ENCODE measurements around the gene SNIP1. TPM values are rescaled to one million over a fixed set of nuclear protein-coding genes. Genes with fewer than 3 reads are reported as not detected.
"Not testable (repeated sequence)": the region's sequence is repeated elsewhere in the genome, so short reads cannot be mapped to it uniquely, and the experiment has no call there.

SNIP1 gene
- total and polyA plus RNA-seq, 2 experiments from 2014 or later, result 7.0 to 11.4 TPM

- no peak overlapping the region for H3K27ac ChIP-seq (ENCODE audit: low read depth)
- Mint-ChIP-seq H3K9me3 (no peaks in the 10 kb centered on the region), H3K27me3 (ENCODE audit: insufficient read depth, low read depth, poor library complexity) (peaks cover 3% of the 10 kb centered on the region), H3K4me3 (no peak overlapping the region), H3K4me1 (no peaks in the 10 kb centered on the region), H3K36me3 (ENCODE audit: low read depth) (peaks cover 59% of the 10 kb centered on the region), H3K27ac (no peak overlapping the region)
- TF ChIP-seq, protein P1, sequence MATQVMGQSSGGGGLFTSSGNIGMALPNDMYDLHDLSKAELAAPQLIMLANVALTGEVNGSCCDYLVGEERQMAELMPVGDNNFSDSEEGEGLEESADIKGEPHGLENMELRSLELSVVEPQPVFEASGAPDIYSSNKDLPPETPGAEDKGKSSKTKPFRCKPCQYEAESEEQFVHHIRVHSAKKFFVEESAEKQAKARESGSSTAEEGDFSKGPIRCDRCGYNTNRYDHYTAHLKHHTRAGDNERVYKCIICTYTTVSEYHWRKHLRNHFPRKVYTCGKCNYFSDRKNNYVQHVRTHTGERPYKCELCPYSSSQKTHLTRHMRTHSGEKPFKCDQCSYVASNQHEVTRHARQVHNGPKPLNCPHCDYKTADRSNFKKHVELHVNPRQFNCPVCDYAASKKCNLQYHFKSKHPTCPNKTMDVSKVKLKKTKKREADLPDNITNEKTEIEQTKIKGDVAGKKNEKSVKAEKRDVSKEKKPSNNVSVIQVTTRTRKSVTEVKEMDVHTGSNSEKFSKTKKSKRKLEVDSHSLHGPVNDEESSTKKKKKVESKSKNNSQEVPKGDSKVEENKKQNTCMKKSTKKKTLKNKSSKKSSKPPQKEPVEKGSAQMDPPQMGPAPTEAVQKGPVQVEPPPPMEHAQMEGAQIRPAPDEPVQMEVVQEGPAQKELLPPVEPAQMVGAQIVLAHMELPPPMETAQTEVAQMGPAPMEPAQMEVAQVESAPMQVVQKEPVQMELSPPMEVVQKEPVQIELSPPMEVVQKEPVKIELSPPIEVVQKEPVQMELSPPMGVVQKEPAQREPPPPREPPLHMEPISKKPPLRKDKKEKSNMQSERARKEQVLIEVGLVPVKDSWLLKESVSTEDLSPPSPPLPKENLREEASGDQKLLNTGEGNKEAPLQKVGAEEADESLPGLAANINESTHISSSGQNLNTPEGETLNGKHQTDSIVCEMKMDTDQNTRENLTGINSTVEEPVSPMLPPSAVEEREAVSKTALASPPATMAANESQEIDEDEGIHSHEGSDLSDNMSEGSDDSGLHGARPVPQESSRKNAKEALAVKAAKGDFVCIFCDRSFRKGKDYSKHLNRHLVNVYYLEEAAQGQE (IDR thresholded peaks at IDR 0.05; ENCODE audit: unreplicated experiment), result no peak
- TF ChIP-seq, protein P2, sequence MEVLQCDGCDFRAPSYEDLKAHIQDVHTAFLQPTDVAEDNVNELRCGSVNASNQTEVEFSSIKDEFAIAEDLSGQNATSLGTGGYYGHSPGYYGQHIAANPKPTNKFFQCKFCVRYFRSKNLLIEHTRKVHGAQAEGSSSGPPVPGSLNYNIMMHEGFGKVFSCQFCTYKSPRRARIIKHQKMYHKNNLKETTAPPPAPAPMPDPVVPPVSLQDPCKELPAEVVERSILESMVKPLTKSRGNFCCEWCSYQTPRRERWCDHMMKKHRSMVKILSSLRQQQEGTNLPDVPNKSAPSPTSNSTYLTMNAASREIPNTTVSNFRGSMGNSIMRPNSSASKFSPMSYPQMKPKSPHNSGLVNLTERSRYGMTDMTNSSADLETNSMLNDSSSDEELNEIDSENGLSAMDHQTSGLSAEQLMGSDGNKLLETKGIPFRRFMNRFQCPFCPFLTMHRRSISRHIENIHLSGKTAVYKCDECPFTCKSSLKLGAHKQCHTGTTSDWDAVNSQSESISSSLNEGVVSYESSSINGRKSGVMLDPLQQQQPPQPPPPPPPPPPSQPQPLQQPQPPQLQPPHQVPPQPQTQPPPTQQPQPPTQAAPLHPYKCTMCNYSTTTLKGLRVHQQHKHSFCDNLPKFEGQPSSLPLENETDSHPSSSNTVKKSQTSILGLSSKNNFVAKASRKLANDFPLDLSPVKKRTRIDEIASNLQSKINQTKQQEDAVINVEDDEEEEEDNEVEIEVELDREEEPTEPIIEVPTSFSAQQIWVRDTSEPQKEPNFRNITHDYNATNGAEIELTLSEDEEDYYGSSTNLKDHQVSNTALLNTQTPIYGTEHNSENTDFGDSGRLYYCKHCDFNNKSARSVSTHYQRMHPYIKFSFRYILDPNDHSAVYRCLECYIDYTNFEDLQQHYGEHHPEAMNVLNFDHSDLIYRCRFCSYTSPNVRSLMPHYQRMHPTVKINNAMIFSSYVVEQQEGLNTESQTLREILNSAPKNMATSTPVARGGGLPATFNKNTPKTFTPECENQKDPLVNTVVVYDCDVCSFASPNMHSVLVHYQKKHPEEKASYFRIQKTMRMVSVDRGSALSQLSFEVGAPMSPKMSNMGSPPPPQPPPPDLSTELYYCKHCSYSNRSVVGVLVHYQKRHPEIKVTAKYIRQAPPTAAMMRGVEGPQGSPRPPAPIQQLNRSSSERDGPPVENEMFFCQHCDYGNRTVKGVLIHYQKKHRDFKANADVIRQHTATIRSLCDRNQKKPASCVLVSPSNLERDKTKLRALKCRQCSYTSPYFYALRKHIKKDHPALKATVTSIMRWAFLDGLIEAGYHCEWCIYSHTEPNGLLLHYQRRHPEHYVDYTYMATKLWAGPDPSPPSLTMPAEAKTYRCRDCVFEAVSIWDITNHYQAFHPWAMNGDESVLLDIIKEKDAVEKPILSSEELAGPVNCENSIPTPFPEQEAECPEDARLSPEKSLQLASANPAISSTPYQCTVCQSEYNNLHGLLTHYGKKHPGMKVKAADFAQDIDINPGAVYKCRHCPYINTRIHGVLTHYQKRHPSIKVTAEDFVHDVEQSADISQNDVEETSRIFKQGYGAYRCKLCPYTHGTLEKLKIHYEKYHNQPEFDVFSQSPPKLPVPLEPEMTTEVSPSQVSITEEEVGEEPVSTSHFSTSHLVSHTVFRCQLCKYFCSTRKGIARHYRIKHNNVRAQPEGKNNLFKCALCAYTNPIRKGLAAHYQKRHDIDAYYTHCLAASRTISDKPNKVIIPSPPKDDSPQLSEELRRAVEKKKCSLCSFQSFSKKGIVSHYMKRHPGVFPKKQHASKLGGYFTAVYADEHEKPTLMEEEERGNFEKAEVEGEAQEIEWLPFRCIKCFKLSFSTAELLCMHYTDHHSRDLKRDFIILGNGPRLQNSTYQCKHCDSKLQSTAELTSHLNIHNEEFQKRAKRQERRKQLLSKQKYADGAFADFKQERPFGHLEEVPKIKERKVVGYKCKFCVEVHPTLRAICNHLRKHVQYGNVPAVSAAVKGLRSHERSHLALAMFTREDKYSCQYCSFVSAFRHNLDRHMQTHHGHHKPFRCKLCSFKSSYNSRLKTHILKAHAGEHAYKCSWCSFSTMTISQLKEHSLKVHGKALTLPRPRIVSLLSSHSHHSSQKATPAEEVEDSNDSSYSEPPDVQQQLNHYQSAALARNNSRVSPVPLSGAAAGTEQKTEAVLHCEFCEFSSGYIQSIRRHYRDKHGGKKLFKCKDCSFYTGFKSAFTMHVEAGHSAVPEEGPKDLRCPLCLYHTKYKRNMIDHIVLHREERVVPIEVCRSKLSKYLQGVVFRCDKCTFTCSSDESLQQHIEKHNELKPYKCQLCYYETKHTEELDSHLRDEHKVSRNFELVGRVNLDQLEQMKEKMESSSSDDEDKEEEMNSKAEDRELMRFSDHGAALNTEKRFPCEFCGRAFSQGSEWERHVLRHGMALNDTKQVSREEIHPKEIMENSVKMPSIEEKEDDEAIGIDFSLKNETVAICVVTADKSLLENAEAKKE (CRISPR knock-in tag; IDR thresholded peaks at IDR 0.05), result no peak
- no peak for TF ChIP-seq ZNF331 (CRISPR knock-in tag; IDR thresholded peaks at IDR 0.05; ENCODE audit: low read depth)
- peaks cover 11% of the 10 kb centered on the region for H4K20me1 ChIP-seq (replicated peaks; ENCODE audit: insufficient read depth)
- H3K9me2 ChIP-seq (ENCODE audit: insufficient read depth), result no peaks in the 10 kb centered on the region
- peaks cover 9% of the 10 kb centered on the region; the same call in 1 of the 2 replicates for H3K79me2 ChIP-seq (replicated peaks; ENCODE audit: insufficient read depth)
- ATAC-seq (no peak), DNase-seq (ENCODE audit: low spot score) (no peak)
- no peaks in the 10 kb centered on the region for H3K4me1 ChIP-seq (ENCODE audit: insufficient read depth)
- peaks cover 4% of the 10 kb centered on the region for H3K36me3 ChIP-seq (ENCODE audit: insufficient read depth)
- no peak overlapping the region for H3K4me2 ChIP-seq
- no peak overlapping the region for H3K4me3 ChIP-seq
- no peak overlapping the region for H2AFZ ChIP-seq
- no peaks in the 10 kb centered on the region for H3K27me3 ChIP-seq (ENCODE audit: insufficient read depth)
- no peaks in the 10 kb centered on the region for H3F3A ChIP-seq (replicated peaks; ENCODE audit: low read depth)
These were observed 13.9 kb downstream of the SNIP1 start for GRCh38 chr1:37540036-37540785.

DNA sequence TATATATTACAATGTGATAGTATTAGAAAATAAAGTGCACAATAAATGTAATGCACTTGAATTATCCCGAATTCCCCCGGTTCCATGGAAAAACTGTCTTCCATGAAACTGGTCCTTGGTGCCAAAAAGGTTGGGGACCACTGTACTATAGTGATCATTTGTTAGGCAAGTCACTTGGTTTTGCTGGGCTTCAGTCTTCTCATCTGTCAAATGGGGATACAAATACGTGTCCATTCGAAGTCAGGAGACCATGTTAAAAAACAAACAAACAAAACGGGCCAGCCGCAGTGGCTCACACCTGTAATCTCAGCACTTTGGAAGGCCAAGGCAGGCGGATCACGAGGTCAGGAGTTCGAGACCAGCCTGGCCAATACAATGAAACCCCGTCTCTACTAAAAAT lies 14.9 kb downstream of the SNIP1 start:
- H3K36me3 ChIP-seq (ENCODE audit: insufficient read depth); H3K4me1 Mint-ChIP-seq; H2AFZ ChIP-seq; H3K27me3 ChIP-seq (ENCODE audit: insufficient read depth); H3K4me3 Mint-ChIP-seq; H3K27me3 Mint-ChIP-seq (ENCODE audit: insufficient read depth, low read depth, poor library complexity); H3K9me3 Mint-ChIP-seq; H3K9me2 ChIP-seq (ENCODE audit: insufficient read depth); H3K4me2 ChIP-seq; H3K79me2 ChIP-seq (replicated peaks; ENCODE audit: insufficient read depth); H3F3A ChIP-seq (replicated peaks; ENCODE audit: low read depth); H3K4me1 ChIP-seq (ENCODE audit: insufficient read depth); H3K27ac ChIP-seq (ENCODE audit: low read depth); DNase-seq (ENCODE audit: low spot score); H3K4me3 ChIP-seq; ATAC-seq; H3K27ac Mint-ChIP-seq: not testable (repeated sequence)
- H4K20me1 ChIP-seq (replicated peaks; ENCODE audit: insufficient read depth), result peaks cover 15% of the 10 kb centered on the region
- peaks cover 52% of the 10 kb centered on the region for H3K36me3 Mint-ChIP-seq (ENCODE audit: low read depth)

All from GM23338 (cell line).